Bronchial epithelial cell (primary cell): ENCODE measurements around the gene YIF1B. TPM values are rescaled to one million over a fixed set of nuclear protein-coding genes. Genes with fewer than 3 reads are reported as not detected.

ENCODE experiments used
- DNase-seq: peaks from one replicate; pipeline ENCODE4 v3.0.0-alpha.2; 2010; ENCODE audit warnings: low read depth
- FAIRE-seq: peaks from 2 replicates; lab custom pipeline; 2011; peaks lifted over from hg19 to GRCh38; lab: Jason Lieb, UNC
- H3K27me3 ChIP-seq: 2 replicates; pipeline ENCODE4 v1.5.1; 2011; ENCODE audit warnings: low read length; ENCODE audit not compliant: control insufficient read depth, insufficient read depth
- H3K36me3 ChIP-seq: 2 replicates; pipeline ENCODE4 v1.5.1; 2011; ENCODE audit warnings: low read length; ENCODE audit not compliant: control insufficient read depth, insufficient read depth
- H3K4me3 ChIP-seq: 2 replicates; pipeline ENCODE4 v1.5.1; 2011; ENCODE audit warnings: mild to moderate bottlenecking, low read depth, low read length, control low read depth
- CTCF ChIP-seq: IDR thresholded peaks from 2 replicates; pipeline ENCODE4 v1.5.1; 2011; ENCODE audit warnings: mild to moderate bottlenecking, moderate library complexity, low read length, control low read depth, inconsistent platforms; ENCODE audit not compliant: insufficient read depth, severe bottlenecking
- total RNA-seq: library from RNA; depleted of rRNA; stranded (reverse); fragments of >200 nt; gene quantifications from 2 replicates; pipeline ENCODE4 v1.2.1, GENCODE V29; 2014

The YIF1B gene
- total RNA-seq, 1 donor from 2014 or later, result 30.0 TPM

- FAIRE-seq (no peak), DNase-seq (no peak)
- no peak for TF ChIP-seq CTCF
- no peaks in the 10 kb centered on the region for H3K27me3 ChIP-seq
- H3K36me3 ChIP-seq, result peaks cover 27% of the 10 kb centered on the region
- H3K4me3 ChIP-seq, result no peak overlapping the region
Observed at GRCh38 chr19:38281811-38282566, 33.8 kb downstream of the YIF1B start.

GRCh38 chr19:38280030-38280921 lies 35.5 kb downstream of the YIF1B start:
- no peak for TF ChIP-seq CTCF
- Histone ChIP-seq H3K4me3 (no peak overlapping the region), H3K27me3 (no peaks in the 10 kb centered on the region), H3K36me3 (peaks cover 19% of the 10 kb centered on the region)
- DNase-seq, result no peak
- no peak for FAIRE-seq

- no peak for DNase-seq
- peaks cover 13% of the 10 kb centered on the region for H3K36me3 ChIP-seq
- no peak for TF ChIP-seq CTCF
- H3K4me3 ChIP-seq, result no peak overlapping the region
- no peaks in the 10 kb centered on the region for H3K27me3 ChIP-seq
- no peak for FAIRE-seq
Observed at GRCh38 chr19:38278751-38279150, 37.0 kb downstream of the YIF1B start.

- Histone ChIP-seq H3K36me3 (peaks cover 13% of the 10 kb centered on the region), H3K4me3 (no peak overlapping the region), H3K27me3 (no peaks in the 10 kb centered on the region)
- DNase-seq (no peak), FAIRE-seq (no peak)
- no peak for TF ChIP-seq CTCF
Observed at GRCh38 chr19:38277969-38278680, 37.6 kb downstream of the YIF1B start.

GRCh38 chr19:38277549-38277948 lies 38.2 kb downstream of the YIF1B start:
- DNase-seq (peak; percentile 90), FAIRE-seq (no peak)
- H3K27me3 ChIP-seq, result no peaks in the 10 kb centered on the region
- no peak overlapping the region for H3K4me3 ChIP-seq
- peaks cover 13% of the 10 kb centered on the region for H3K36me3 ChIP-seq
- TF ChIP-seq CTCF, result no peak
